Loucy (cell line): ENCODE results near the gene MINDY4.

Experiments used
- H2AFZ ChIP-seq: fragments of 200-600 bp; sonication (generic); 2 replicates; pipeline ENCODE4 v1.6.0; 2016; ENCODE audit warnings: antibody characterized with exemption, mild to moderate bottlenecking, low read length, moderate library complexity
- H3F3A ChIP-seq: fragments of 200-600 bp; 2 replicates; pipeline ENCODE4 v1.6.0; 2016; ENCODE audit warnings: antibody characterized with exemption, low read depth, mild to moderate bottlenecking
- H3K27me3 ChIP-seq: fragments of 200-600 bp; sonication (generic); 2 replicates; pipeline ENCODE4 v1.6.1; 2014; ENCODE audit warnings: low read length, mild to moderate bottlenecking; ENCODE audit not compliant: insufficient read depth, poor library complexity, severe bottlenecking
- H3K36me3 ChIP-seq: fragments of 200-600 bp; sonication (generic); 2 replicates; pipeline ENCODE4 v1.6.1; 2016; ENCODE audit warnings: low read length; ENCODE audit not compliant: insufficient read depth
- H3K4me1 ChIP-seq: fragments of 200-600 bp; sonication (generic); 2 replicates; pipeline ENCODE4 v1.5.1; 2014; ENCODE audit warnings: low read length, mild to moderate bottlenecking; ENCODE audit not compliant: insufficient read depth, poor library complexity, severe bottlenecking
- H3K4me2 ChIP-seq: fragments of 200-600 bp; sonication (generic); 2 replicates; pipeline ENCODE4 v1.6.0; 2014; ENCODE audit warnings: antibody characterized with exemption, low read length, low read depth, mild to moderate bottlenecking; ENCODE audit not compliant: poor library complexity, severe bottlenecking
- H3K4me3 ChIP-seq: fragments of 200-600 bp; sonication (generic); 2 replicates; pipeline ENCODE4 v1.5.1; 2014; ENCODE audit warnings: low read length, mild to moderate bottlenecking, mixed read lengths; ENCODE audit not compliant: poor library complexity, severe bottlenecking
- H3K79me2 ChIP-seq: fragments of 200-600 bp; sonication (generic); 2 replicates; pipeline ENCODE4 v1.6.1; 2014; ENCODE audit warnings: low read length; ENCODE audit not compliant: insufficient read depth
- H3K9ac ChIP-seq: fragments of 200-600 bp; sonication (generic); 2 replicates; pipeline ENCODE4 v1.6.0; 2014; ENCODE audit warnings: mild to moderate bottlenecking, low read depth, low read length, moderate library complexity; ENCODE audit not compliant: poor library complexity, severe bottlenecking
- H3K9me2 ChIP-seq: fragments of 200-600 bp; sonication (generic); replicated peaks from 2 replicates; pipeline ENCODE4 v1.6.1; 2016; ENCODE audit warnings: low read depth, low read length, mixed read lengths
- H3K9me3 ChIP-seq: fragments of 200-600 bp; sonication (generic); 2 replicates; pipeline ENCODE4 v1.6.1; 2014; ENCODE audit warnings: mild to moderate bottlenecking, antibody characterized with exemption, low read length, low read depth; ENCODE audit not compliant: insufficient read depth
- H4K20me1 ChIP-seq: fragments of 200-600 bp; sonication (generic); 2 replicates; pipeline ENCODE4 v1.6.0; 2014; ENCODE audit warnings: antibody characterized with exemption, low read length, mild to moderate bottlenecking; ENCODE audit not compliant: insufficient read depth, poor library complexity, severe bottlenecking
- CTCF ChIP-seq: fragments of 200-600 bp; sonication (generic); conservative IDR thresholded peaks from 2 replicates; pipeline ENCODE4 v1.5.1; 2014; ENCODE audit warnings: mild to moderate bottlenecking, antibody characterized with exemption, low read length
- EZH2phosphoT487 ChIP-seq: fragments of 200-600 bp; IDR thresholded peaks from 2 replicates; pipeline ENCODE4 v1.6.1; 2018; ENCODE audit warnings: antibody characterized with exemption, mild to moderate bottlenecking, moderate library complexity, borderline replicate concordance

MINDY4 gene

GRCh38 chr7:30909431-30909830, 138.2 kb downstream of the MINDY4 start:
- no peaks in the 10 kb centered on the region for H3K9me2 ChIP-seq
- H3K9me3 ChIP-seq = no peaks in the 10 kb centered on the region
- H3K4me2 ChIP-seq = no peak overlapping the region
- TF ChIP-seq CTCF (no peak), EZH2phosphoT487 (no peak)
- no peak overlapping the region for H2AFZ ChIP-seq
- no peaks in the 10 kb centered on the region for H3K4me1 ChIP-seq
- H3K4me3 ChIP-seq = no peak overlapping the region
- no peak overlapping the region for H3K9ac ChIP-seq
- no peaks in the 10 kb centered on the region for H4K20me1 ChIP-seq
- H3K79me2 ChIP-seq = no peaks in the 10 kb centered on the region
- no peaks in the 10 kb centered on the region for H3K27me3 ChIP-seq
- H3F3A ChIP-seq = no peaks in the 10 kb centered on the region
- no peaks in the 10 kb centered on the region for H3K36me3 ChIP-seq

GRCh38 chr7:30910411-30911073, 139.3 kb downstream of the MINDY4 start:
- Histone ChIP-seq H3K4me2 (no peak overlapping the region), H4K20me1 (no peaks in the 10 kb centered on the region), H3K36me3 (no peaks in the 10 kb centered on the region), H3K9me3 (no peaks in the 10 kb centered on the region), H3K9ac (no peak overlapping the region), H3K79me2 (no peaks in the 10 kb centered on the region), H3F3A (no peaks in the 10 kb centered on the region), H3K4me1 (no peaks in the 10 kb centered on the region), H3K9me2 (no peaks in the 10 kb centered on the region), H3K27me3 (no peaks in the 10 kb centered on the region), H3K4me3 (no peak overlapping the region), H2AFZ (no peak overlapping the region)
- no peak for TF ChIP-seq EZH2phosphoT487
- TF ChIP-seq CTCF = no peak

GRCh38 chr7:30911133-30911532, 139.9 kb downstream of the MINDY4 start:
- no peak for TF ChIP-seq EZH2phosphoT487
- TF ChIP-seq CTCF = no peak
- H3K4me1 ChIP-seq = no peaks in the 10 kb centered on the region
- H4K20me1 ChIP-seq = no peaks in the 10 kb centered on the region
- H3K79me2 ChIP-seq = no peaks in the 10 kb centered on the region
- H3K9me2 ChIP-seq = no peaks in the 10 kb centered on the region
- no peaks in the 10 kb centered on the region for H3K36me3 ChIP-seq
- H3K27me3 ChIP-seq = no peaks in the 10 kb centered on the region
- no peak overlapping the region for H2AFZ ChIP-seq
- H3K9ac ChIP-seq = no peak overlapping the region
- no peaks in the 10 kb centered on the region for H3F3A ChIP-seq
- no peak overlapping the region for H3K4me3 ChIP-seq
- H3K9me3 ChIP-seq = no peaks in the 10 kb centered on the region
- H3K4me2 ChIP-seq = no peak overlapping the region
